Activated CD8-positive, alpha-beta T cell treated with anti-CD3 and anti-CD28 coated beads, Interleukin-2, amount 10 ng/mL, durations not matched to agents 7 days and 5 days (primary cell): ENCODE results near the gene MYL3. TPM values are rescaled to one million over a fixed set of nuclear protein-coding genes. Genes with fewer than 3 reads are reported as not detected.

ENCODE experiments used
- ATAC-seq: fragments of 150-1000 bp; cut with Tn5 transposase; one replicate; pipeline ENCODE4 v1.10.0; 2021; ENCODE audit warnings: moderate library complexity
- CTCF ChIA-PET: fragments of 350-600 bp; sonication (Branson Sonifier 250); formaldehyde crosslinking; loops from one replicate; lab custom pipeline; 2021; ENCODE audit warnings: antibody characterized with exemption; lab: Charles Lee
- POLR2A ChIA-PET: fragments of 350-600 bp; sonication (Branson Sonifier 250); formaldehyde crosslinking; loops from one replicate; lab custom pipeline; 2021; ENCODE audit warnings: antibody characterized with exemption; lab: Charles Lee
- DNase-seq: peaks from one replicate; pipeline ENCODE4 v3.0.0-alpha.2; 2020
- H3K27ac Mint-ChIP-seq: one replicate; pipeline ENCODE4 v1.8.0; 2021; ENCODE audit warnings: mild to moderate bottlenecking, mixed read lengths
- H3K27me3 Mint-ChIP-seq: one replicate; pipeline ENCODE4 v1.8.0; 2021; ENCODE audit warnings: low read depth, mixed read lengths
- H3K36me3 Mint-ChIP-seq: one replicate; pipeline ENCODE4 v1.8.0; 2021; ENCODE audit warnings: low read depth, mixed read lengths
- H3K4me1 Mint-ChIP-seq: one replicate; pipeline ENCODE4 v1.8.0; 2021; ENCODE audit warnings: low read depth, mixed read lengths
- H3K4me3 Mint-ChIP-seq: one replicate; pipeline ENCODE4 v1.8.0; 2021; ENCODE audit warnings: mild to moderate bottlenecking, mixed read lengths
- H3K9me3 Mint-ChIP-seq: one replicate; pipeline ENCODE4 v1.8.0; 2022; ENCODE audit warnings: mixed read lengths; ENCODE audit not compliant: insufficient read depth
- total RNA-seq, 2 experiments: library from RNA; stranded (reverse); gene quantifications; one replicate each; pipeline ENCODE4 v1.2.3, GENCODE V29; 2021

Gene MYL3
- total RNA-seq, 2 experiments from 2014 or later = not detected

DNA sequence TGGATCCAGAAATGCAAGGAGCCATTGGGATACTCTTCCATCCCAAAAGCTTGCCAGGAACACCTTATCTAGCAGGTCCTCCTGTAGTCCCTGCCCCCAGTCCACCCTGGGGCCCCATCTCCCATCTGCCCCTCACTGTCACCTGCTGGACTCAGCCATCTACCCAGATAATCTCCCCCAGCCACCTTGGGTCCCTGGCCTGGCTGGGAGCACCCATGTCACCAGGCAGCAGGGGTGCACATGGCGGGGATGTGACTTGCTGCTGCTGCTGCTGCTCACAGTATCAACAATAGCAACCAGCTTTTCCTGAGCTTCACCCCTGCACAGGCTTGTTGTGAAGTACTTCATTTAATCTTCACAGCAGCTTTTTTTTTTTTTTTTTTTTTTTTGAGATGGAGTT lies 26.9 kb upstream of the MYL3 start:
- Mint-ChIP-seq H3K4me3 (no peak overlapping the region), H3K4me1 (peaks cover 3% of the 10 kb centered on the region), H3K27ac (no peak overlapping the region), H3K9me3 (no peaks in the 10 kb centered on the region), H3K36me3 (no peaks in the 10 kb centered on the region), H3K27me3 (peaks cover 45% of the 10 kb centered on the region)
- CTCF ChIA-PET = interaction anchor here (0.9 to 2.5 kb wide), 2 partner anchors 19 to 180 kb away, joined by 3 to 8 read pairs; no protein-coding TSS in a partner anchor
- no peak for DNase-seq
- POLR2A ChIA-PET = no interaction called here
- ATAC-seq = no peak

DNA sequence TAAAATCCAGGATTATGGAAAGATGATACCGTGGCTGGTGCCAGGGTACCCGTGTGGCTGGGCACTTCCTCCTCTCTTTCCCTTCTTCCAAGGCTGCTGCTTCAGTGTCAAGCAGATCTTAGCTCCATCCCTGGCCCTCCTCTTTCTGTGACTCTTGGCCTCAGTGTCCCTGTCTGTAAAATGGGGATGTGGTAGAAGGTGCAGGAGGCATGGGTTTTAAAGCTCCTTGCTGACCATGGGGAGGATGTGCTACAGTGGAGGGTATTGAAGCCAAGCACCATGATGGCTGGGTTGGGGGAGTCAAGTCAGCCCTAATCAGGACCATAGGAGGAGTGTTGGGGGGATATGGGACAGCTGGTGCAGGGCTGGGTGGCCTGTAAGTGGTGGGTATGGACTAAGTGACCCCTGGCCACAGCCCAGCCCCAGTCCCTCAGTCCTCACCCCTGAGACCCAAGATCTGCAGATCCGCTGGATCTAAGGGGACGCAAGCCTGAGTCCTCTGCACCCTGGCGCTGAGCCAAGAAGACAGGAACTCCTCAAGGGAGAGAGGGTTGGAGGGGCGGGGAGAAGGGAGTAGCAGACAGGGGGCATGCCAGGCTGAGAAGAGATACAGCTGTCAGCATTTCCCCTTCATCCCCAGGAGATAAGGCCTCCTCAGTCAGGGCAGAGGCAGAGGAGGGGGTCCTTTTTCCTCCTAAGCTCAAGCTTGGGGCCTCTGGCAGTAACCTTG lies 26.3 kb upstream of the MYL3 start:
- Mint-ChIP-seq H3K4me1 (peaks cover 3% of the 10 kb centered on the region), H3K27ac (no peak overlapping the region), H3K4me3 (no peak overlapping the region), H3K36me3 (no peaks in the 10 kb centered on the region), H3K9me3 (no peaks in the 10 kb centered on the region), H3K27me3 (peaks cover 50% of the 10 kb centered on the region)
- no peak for ATAC-seq
- no peak for DNase-seq
- CTCF ChIA-PET = interaction anchor here (0.9 kb wide), 1 partner anchor 179 kb away, joined by 3 read pairs; no protein-coding TSS in a partner anchor
- POLR2A ChIA-PET = no interaction called here

DNA sequence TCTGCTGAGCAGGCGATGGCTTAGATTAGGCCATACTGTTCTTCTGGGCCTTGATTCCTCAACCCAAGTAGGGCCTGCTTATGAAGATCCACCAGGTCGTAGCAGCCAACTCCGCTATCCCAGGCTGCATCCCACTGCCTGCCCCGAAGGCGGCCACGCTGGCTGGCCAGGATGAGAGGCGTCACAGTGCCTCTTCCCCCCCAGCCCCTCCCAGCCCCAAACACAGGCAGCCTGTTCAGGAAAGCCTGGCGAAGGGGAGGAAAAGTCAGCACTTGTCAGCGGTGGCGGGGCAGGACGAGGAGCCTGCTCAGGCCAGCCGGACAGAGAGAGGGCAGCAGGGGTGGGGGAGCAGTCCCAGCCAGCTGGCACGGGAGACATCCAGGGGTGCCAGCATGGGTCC lies 25.5 kb upstream of the MYL3 start:
- DNase-seq (no peak), ATAC-seq (no peak)

DNA sequence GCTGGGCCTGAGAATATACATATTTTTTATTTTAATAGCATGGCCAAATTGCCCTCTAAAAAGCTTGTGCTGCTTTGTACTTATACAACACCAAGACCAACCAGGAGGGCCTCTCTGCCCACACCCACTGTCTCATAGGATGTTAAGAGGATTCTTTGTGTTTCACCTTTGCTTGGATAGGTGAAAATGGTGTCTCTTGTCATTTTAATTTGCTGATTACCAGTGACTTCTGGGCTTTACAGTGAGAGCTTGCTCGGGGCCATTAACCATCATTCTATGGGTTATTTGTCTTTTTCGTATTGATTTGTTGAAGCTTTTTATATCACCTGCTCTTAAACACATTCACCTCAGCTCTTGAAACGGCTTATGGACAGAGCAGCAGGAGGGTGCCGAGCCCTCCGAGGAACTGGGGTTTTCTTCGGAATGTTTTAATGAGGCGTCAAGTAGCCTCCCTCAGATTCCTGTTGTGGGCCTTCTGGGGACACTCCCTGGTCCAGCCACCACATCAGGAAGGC lies 24.8 kb upstream of the MYL3 start:
- Mint-ChIP-seq H3K27me3 (peaks cover 55% of the 10 kb centered on the region), H3K4me3 (no peak overlapping the region), H3K9me3 (no peaks in the 10 kb centered on the region), H3K36me3 (no peaks in the 10 kb centered on the region), H3K4me1 (peaks cover 3% of the 10 kb centered on the region), H3K27ac (no peak overlapping the region)
- ChIA-PET POLR2A (interaction anchor here (0.8 kb wide), 1 partner anchor 16 kb away, joined by 3 read pairs; no protein-coding TSS in a partner anchor), CTCF (interaction anchor here (1.2 kb wide), 1 partner anchor 41 kb away, joined by 3 read pairs; no protein-coding TSS in a partner anchor)
- DNase-seq (no peak), ATAC-seq (no peak)

More for the DNA sequence above, 25.5 kb upstream of the MYL3 start:
- Mint-ChIP-seq H3K27ac (no peak overlapping the region), H3K27me3 (peaks cover 53% of the 10 kb centered on the region), H3K4me3 (no peak overlapping the region), H3K4me1 (peaks cover 3% of the 10 kb centered on the region), H3K36me3 (no peaks in the 10 kb centered on the region), H3K9me3 (no peaks in the 10 kb centered on the region)
- POLR2A ChIA-PET = no interaction called here
- CTCF ChIA-PET = no interaction called here

DNA sequence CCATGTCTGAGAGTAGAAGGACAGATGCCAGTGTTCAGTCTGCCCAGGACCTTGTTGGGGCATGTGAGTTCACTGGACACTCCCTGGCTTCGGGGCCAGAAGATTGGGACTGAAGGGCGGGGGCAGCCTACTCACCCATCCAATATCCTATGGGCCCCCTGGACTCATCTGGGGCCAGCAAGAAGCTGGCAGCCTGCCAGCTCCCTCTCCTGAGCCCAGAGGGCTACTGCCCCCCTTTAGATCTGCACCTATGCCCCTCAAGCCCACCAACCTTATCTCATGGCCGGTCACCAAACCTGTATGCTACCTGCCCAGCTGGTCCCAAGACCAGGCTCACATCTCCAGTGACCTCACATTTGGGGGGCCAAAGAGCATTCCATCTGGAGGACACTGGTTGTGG lies 22.4 kb upstream of the MYL3 start:
- POLR2A ChIA-PET = no interaction called here
- no peak for ATAC-seq
- no peaks in the 10 kb centered on the region for H3K9me3 Mint-ChIP-seq
- no peaks in the 10 kb centered on the region for H3K36me3 Mint-ChIP-seq
- H3K27ac Mint-ChIP-seq = no peak overlapping the region
- no peak overlapping the region for H3K4me3 Mint-ChIP-seq
- CTCF ChIA-PET = interaction anchor here (1.0 to 1.9 kb wide), 3 partner anchors 9 to 18 kb away, joined by 3 to 6 read pairs (median 4); no protein-coding TSS in a partner anchor
- no peak for DNase-seq
- peaks cover 4% of the 10 kb centered on the region for H3K4me1 Mint-ChIP-seq
- peaks cover 51% of the 10 kb centered on the region for H3K27me3 Mint-ChIP-seq

DNA sequence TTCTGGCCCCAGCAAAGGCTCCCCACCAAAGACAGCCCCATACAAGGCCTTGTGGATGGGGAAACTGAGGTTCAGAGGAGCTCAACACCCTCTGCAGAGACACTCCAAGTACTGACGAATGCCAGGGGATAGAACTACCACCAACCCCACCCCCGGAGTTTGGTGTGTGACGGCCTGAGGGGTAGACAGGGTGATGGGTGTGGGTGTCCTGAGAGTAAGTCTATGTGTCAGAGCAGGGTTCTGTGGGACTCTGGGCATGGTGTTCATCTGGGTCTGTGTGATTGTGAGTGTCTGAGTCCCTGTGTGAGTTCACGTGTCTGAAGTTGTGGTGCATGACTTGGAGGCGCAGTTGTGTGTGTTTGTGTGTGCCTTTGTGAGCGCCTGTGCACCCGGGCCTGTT lies 21.7 kb upstream of the MYL3 start:
- Mint-ChIP-seq H3K36me3 (no peaks in the 10 kb centered on the region), H3K27me3 (peaks cover 56% of the 10 kb centered on the region), H3K4me3 (no peak overlapping the region), H3K27ac (no peak overlapping the region), H3K9me3 (no peaks in the 10 kb centered on the region), H3K4me1 (peaks cover 6% of the 10 kb centered on the region)
- DNase-seq (no peak), ATAC-seq (no peak)
- ChIA-PET CTCF (interaction anchor here (0.7 to 1.9 kb wide), 3 partner anchors 10 to 25 kb away, joined by 3 to 6 read pairs (median 4); no protein-coding TSS in a partner anchor), POLR2A (no interaction called here)

DNA sequence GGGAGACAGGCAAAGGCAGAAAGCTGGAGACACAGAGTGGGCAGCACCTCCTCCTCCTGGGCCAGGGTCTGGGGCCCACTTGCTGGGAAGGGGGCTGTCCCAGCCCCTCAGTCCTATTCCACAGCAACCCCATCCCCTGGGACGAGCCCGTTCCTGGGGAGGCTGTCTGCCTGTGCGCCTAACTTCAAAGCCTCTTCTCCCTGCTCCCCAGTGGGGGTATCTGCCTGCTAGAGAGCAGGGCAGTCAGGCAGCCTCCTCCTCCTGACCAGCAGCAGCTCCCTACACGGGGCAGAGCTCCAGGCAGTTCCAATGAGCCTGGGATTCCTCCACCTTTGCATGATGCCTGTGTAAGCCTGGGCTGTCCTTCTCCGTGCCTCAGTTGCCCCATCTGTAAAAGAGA lies 21.2 kb upstream of the MYL3 start:
- no peak for DNase-seq
- no peak for ATAC-seq
- Mint-ChIP-seq H3K27me3 (peaks cover 61% of the 10 kb centered on the region), H3K36me3 (no peaks in the 10 kb centered on the region), H3K4me3 (no peak overlapping the region), H3K27ac (no peak overlapping the region), H3K4me1 (peaks cover 6% of the 10 kb centered on the region), H3K9me3 (no peaks in the 10 kb centered on the region)
- ChIA-PET POLR2A (no interaction called here), CTCF (interaction anchor here (0.7 to 1.8 kb wide), 2 partner anchors 17 to 25 kb away, joined by 3 to 4 read pairs; no protein-coding TSS in a partner anchor)

DNA sequence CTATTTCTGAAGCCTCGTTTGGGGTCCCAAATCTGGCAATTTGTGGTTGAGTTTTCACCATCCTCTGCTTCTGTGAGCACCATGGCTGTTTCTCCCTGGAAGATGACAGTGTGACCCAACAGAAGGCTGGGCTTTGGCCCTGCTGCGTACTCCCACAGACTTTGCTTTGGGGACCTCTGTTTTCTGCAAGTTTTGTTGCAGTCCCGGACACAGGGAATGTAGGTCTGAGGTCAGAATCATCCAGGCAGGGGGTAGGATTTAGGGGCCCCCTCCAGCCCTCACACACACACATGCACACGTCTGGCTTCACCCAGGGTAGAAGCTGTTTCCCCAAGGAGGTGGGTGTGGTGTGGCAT lies 20.6 kb upstream of the MYL3 start:
- Mint-ChIP-seq H3K9me3 (no peaks in the 10 kb centered on the region), H3K4me1 (peaks cover 6% of the 10 kb centered on the region), H3K36me3 (no peaks in the 10 kb centered on the region), H3K27me3 (peaks cover 65% of the 10 kb centered on the region), H3K27ac (no peak overlapping the region), H3K4me3 (no peak overlapping the region)
- CTCF ChIA-PET = no interaction called here
- POLR2A ChIA-PET = no interaction called here
- ATAC-seq (no peak), DNase-seq (no peak)

DNA sequence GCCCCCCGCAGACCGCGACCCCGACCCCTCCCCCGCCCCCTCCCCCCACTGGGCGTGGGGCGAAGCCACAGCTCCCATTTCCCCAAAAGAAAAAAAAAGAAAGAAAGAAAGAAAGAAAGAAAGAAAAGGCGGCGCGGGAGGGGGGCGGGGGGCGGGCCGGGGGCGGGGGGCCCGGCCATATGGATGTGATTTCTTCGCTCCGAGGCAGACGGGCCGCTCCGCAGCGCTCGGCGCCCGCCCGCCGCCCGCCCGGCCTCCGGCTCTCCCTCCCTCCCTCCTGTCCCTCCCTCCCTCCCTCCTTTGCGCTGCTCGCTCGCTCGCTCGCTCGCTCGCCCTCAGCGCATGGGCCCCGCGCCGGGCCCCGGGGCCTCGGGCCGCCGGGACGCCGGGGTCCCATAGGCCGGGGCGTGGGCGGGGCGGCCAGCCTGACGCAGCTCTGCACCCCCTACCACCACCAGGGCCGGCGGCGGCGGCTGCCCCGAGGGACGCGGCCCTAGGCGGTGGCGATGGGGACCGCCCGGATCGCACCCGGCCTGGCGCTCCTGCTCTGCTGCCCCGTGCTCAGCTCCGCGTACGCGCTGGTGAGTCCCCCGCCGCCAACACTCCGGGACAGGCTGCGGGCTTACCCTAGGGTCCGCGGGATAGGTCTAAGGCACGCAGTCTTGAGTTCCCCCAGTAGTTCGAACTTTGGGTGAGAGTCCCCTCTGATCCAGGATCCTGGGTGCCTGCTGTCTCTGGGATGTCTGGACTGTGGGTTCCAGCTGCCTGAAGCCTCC lies 20.0 kb upstream of the MYL3 start:
- CTCF ChIA-PET = interaction anchor here (1.0 kb wide), 1 partner anchor 26 kb away, joined by 3 read pairs; no protein-coding TSS in a partner anchor
- DNase-seq (peak; percentile 35), ATAC-seq (peak; percentile 54)
- H3K4me1 Mint-ChIP-seq = peaks cover 6% of the 10 kb centered on the region
- H3K27ac Mint-ChIP-seq = no peak overlapping the region
- no peaks in the 10 kb centered on the region for H3K9me3 Mint-ChIP-seq
- H3K4me3 Mint-ChIP-seq = peak overlapping the region; percentile 36
- no peaks in the 10 kb centered on the region for H3K36me3 Mint-ChIP-seq
- POLR2A ChIA-PET = interaction anchor here (0.7 kb wide), 1 partner anchor 44 kb away, joined by 3 read pairs; no protein-coding TSS in a partner anchor
- peaks cover 65% of the 10 kb centered on the region for H3K27me3 Mint-ChIP-seq

DNA sequence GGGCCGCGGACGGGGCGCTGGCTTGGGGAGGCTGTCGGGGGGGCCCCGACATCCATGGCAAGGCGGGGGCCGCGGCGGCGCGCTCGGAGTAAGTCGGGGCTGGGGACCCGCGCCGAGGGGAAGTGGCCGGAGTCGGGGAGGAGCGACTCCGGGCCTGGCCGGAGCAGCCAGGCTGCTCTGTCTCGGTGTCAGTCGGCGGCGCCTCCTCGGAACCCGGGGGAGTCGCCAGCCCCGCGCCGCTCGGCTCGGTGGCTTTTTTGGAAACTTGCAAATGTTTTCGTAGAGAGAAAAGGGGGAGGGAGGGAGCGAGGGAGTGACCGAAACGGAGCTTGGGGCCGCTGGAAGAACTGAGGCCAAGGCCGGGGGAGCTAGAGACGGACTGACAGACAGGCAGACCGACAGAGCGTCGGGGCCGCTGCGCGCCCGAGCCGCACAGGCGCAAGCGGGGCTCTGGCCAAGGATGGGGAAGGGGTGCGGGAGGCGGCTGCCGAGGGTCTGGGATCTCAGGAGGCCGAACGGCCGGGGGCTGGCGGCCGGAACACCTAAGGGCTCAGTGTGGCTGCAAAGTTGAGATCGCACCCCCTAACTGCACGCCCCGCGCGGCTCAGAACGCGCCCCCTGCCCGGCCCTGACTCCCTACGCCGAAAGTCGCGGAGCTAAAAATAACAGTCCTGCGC lies 19.3 kb upstream of the MYL3 start:
- Mint-ChIP-seq H3K4me3 (peak overlapping the region; percentile 36), H3K27me3 (peaks cover 59% of the 10 kb centered on the region), H3K36me3 (no peaks in the 10 kb centered on the region), H3K4me1 (peaks cover 6% of the 10 kb centered on the region), H3K9me3 (no peaks in the 10 kb centered on the region), H3K27ac (no peak overlapping the region)
- POLR2A ChIA-PET = interaction anchor here (0.7 kb wide), 1 partner anchor 44 kb away, joined by 3 read pairs; no protein-coding TSS in a partner anchor
- no peak for DNase-seq
- CTCF ChIA-PET = interaction anchor here (1.0 kb wide), 1 partner anchor 27 kb away, joined by 3 read pairs; no protein-coding TSS in a partner anchor
- no peak for ATAC-seq
